RWPE1 (cell line): ENCODE results near the gene EPC1.

Source experiments
- CTCF ChIA-PET: fragments of 350-600 bp; sonication (Branson Sonifier 250); formaldehyde crosslinking; extraction: SDS; loops from one replicate; lab custom pipeline; 2021; lab: Yijun Ruan, JAX
- POLR2A ChIA-PET: fragments of 400-600 bp; formaldehyde crosslinking; extraction: SDS; loops from one replicate; lab custom pipeline; 2020; ENCODE audit warnings: antibody characterized with exemption; ENCODE audit not compliant: low non-redundant PET; lab: Yijun Ruan, JAX
- DNase-seq: peaks from one replicate; pipeline ENCODE4 v3.0.0; 2012; ENCODE audit warnings: low spot score
- H3K27ac ChIP-seq: fragments of 450-650 bp; 2 replicates; pipeline ENCODE4 v1.5.1; 2017
- TF ChIP-seq, protein P1 (sequence below): fragments of 450-650 bp; conservative IDR thresholded peaks from 2 replicates; pipeline ENCODE4 v1.5.1; 2017; ENCODE audit warnings: low read depth, mild to moderate bottlenecking

The EPC1 gene

DNA sequence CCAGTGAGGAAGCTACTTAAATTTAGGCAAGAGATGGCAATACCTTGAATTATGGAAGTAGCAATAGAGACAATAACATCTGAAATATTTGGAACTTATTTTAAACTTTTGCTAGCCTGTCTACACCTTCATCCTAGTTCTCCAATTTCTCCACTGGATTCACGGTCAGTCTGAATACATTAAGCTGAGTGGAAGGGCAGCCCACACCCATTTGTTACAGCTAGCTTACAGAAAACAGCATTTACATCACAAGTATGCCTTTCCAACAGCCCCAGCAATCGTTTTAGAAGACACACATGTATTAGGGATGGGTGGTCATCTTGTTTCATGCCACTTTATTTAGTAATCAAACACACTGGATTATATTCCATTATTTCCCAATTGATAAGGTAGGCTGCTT is 16.7 kb downstream of the EPC1 start:
- H3K27ac ChIP-seq: no peak overlapping the region
- DNase-seq: no peak
- CTCF ChIA-PET: no interaction called here
- POLR2A ChIA-PET: no interaction called here
- TF ChIP-seq, protein P1, sequence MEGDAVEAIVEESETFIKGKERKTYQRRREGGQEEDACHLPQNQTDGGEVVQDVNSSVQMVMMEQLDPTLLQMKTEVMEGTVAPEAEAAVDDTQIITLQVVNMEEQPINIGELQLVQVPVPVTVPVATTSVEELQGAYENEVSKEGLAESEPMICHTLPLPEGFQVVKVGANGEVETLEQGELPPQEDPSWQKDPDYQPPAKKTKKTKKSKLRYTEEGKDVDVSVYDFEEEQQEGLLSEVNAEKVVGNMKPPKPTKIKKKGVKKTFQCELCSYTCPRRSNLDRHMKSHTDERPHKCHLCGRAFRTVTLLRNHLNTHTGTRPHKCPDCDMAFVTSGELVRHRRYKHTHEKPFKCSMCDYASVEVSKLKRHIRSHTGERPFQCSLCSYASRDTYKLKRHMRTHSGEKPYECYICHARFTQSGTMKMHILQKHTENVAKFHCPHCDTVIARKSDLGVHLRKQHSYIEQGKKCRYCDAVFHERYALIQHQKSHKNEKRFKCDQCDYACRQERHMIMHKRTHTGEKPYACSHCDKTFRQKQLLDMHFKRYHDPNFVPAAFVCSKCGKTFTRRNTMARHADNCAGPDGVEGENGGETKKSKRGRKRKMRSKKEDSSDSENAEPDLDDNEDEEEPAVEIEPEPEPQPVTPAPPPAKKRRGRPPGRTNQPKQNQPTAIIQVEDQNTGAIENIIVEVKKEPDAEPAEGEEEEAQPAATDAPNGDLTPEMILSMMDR: no peak

DNA sequence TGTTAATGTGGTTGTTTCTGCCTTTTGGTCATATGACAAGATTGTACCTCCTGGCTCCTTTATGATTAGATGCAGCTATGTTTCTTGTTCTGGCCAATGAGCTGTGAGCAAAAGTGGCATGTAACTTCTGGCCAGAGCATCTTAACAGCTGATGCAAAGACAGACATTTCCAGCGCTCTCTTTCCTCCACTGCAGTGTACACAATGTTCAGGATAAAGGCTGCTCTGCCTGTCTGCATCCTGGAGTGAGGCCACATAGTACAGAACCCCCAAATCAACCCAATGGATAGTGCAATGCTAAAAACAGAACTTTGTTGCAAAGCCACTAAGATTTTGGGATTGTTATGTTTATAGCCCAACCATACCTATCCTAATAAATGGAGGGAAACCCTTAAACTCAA is 17.9 kb downstream of the EPC1 start:
- no peak overlapping the region for H3K27ac ChIP-seq
- DNase-seq: no peak
- CTCF ChIA-PET: no interaction called here
- POLR2A ChIA-PET: no interaction called here
- TF ChIP-seq, protein P1: no peak

DNA sequence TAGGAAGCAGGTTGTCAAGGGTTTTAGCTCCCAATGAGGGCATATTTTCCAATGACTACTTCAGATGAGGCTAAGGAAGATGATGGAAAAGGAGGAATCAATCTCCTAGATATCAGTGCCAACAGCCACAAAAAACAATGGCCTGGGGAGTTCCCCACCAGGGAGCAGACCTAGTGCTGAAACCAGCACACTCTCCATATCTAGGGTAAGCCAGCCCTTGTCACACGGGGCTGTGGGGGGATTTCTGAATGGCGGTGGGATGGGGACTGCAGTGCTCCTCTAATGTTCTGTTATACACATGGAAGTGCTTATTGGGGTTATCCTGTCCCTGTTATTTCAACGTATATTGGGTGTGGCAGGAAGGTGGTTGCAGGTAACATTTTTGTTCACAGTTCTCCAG is 18.5 kb downstream of the EPC1 start:
- ChIA-PET CTCF (no interaction called here), POLR2A (no interaction called here)
- no peak for DNase-seq
- no peak overlapping the region for H3K27ac ChIP-seq
- TF ChIP-seq, protein P1: no peak

DNA sequence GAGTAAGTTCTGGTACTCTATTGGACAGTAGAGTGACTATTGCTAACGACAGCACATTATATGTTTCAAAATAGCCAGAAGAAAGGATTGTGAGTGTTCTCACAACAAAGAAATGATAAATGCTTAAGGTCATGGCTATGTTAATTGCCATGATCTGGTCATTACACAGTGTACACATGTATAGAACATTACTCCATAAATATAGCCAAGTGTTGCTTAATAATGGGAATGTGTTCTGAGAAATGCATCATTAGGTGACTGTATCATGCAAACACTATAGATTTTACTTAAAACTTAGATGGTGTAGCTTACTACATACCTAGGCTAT is 19.6 kb downstream of the EPC1 start:
- ChIA-PET POLR2A (no interaction called here), CTCF (no interaction called here)
- TF ChIP-seq, protein P1: no peak
- H3K27ac ChIP-seq: no peak overlapping the region
- DNase-seq: no peak

DNA sequence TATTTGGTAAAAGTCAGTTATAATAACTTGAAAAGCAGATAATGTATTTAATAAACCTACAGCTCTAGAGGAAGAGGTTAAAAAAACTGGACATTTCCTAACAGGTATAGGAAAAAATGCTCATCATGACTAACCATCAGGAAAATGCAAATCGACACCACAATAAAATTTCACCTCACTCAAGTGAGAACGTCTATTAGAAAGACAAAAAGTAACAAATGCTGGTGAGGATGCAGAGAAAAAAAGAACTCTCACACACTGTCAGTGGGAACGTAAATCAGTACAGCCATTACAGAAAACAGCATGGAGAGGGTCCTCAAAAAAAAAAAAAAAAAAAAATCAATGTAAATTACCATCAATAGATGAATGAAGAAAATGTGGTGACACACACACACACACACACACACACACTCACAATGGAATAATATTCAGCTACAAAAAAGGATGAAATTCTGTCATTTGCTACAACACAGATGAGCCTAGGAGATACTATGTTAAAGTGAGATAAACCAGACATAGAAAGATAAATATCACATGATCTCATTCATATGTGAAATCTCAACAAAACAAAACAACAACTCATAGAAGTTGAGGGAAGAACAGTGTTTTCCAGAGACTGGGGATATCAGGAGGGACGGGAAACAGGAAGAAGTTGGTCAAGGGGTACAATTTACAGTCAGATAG is 20.1 kb downstream of the EPC1 start:
- ChIA-PET POLR2A (no interaction called here), CTCF (no interaction called here)
- DNase-seq: no peak
- no peak overlapping the region for H3K27ac ChIP-seq
- TF ChIP-seq, protein P1: no peak

DNA sequence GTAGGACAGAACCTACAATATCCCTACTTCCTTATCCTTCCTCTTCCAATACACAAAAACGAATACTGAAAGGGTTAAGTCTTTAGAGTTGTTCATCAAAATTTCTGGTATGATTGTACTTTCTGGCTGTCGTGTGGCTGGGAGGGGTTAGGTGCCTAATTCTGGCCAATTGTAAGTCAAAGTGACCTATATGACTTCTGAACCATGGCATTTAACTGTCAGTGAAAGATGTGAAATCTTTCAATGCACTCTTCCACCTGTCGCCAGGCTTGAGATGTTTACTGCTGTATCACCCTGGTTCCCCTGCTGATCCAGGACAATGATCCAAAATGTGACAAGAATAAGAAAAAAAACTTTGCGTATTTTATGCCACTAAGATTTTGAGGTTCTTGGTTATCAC is 20.8 kb downstream of the EPC1 start:
- no peak for DNase-seq
- CTCF ChIA-PET: no interaction called here
- no peak overlapping the region for H3K27ac ChIP-seq
- TF ChIP-seq, protein P1: no peak
- POLR2A ChIA-PET: no interaction called here
